ENCODE results near the gene CRYBA2. TPM values are rescaled to one million over a fixed set of nuclear protein-coding genes. Genes with fewer than 3 reads are reported as not detected.

Gene CRYBA2
- polyA plus RNA-seq, 3 donors from 2014 or later, result not detected

DNA sequence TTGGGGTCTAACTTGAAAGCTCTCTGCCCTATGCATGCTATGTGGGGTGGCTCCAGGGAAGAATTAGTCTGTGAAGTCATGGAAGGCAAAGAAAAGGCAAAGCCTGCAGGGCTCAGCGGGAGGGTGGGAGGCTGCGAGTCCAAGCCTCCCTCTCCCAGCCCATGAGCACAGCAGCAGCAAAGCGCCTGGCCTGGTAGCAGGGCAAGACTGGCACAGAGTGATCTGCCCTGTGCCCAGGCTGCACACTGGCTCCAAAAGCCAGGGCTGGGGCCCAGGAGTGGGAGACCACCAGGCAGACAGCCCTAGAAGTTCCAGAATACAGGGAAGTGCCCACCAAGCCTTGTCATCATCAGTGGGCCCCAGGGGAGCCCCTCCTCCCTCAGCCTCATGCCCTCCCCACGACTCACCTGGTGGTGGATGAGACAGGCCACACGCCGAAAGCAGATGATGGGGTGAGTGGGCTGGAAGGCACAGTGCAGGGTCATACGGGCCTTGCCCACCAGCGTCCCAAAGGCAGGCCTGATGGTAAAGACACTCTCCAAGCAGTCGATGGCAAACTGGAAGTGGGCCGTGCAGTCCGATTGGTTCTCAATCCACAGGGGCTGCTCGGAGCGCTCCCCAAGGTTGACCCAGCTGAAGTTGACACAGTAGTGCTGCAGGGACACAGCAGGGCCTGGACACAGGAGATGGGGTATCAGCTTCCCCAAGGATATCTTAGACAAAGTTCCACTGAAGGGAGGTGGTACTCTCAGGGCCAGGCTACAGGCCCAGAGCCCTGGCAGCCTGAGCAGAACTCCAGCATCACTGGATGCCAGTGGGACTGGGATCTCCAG is 36.0 kb upstream of the CRYBA2 start:
- no peak for DNase-seq
- no peaks in the 10 kb centered on the region for H3K36me3 Mint-ChIP-seq
- H3K27ac Mint-ChIP-seq, result no peak overlapping the region
- H3K4me3 Mint-ChIP-seq, result no peak overlapping the region
- H3K4me1 Mint-ChIP-seq, result no peaks in the 10 kb centered on the region
- peaks cover 5 to 10% (median 8%) of the 10 kb centered on the region in 3 donors for H3K27me3 Mint-ChIP-seq (ENCODE audit: low read depth in 3 of 3)
- H3K9me3 Mint-ChIP-seq, result no peaks in the 10 kb centered on the region

DNA sequence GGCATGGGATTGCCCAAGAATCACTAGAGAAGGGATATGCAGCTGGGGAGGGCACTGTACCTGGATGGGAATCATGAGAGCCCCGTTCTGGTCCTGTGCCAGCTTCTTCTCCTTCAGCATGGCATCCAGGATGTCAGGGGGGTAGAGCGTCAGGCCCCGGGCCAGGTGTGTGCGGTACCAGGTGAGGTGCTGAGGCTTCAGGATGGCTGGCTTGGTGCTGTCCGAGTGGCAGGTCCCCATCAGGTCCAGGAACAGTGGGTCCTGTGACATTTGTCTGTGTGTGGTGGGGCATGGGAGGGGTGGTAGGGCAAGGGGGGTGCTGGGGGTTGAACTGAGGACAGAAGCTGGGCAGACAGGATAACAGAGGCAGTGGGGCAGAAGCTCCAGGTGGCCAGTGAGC is 34.9 kb upstream of the CRYBA2 start:
- no peaks in the 10 kb centered on the region for H3K36me3 Mint-ChIP-seq
- no peaks in the 10 kb centered on the region for H3K9me3 Mint-ChIP-seq
- H3K27me3 Mint-ChIP-seq (ENCODE audit: low read depth in 3 of 3), result peaks cover 5 to 8% (median 5%) of the 10 kb centered on the region in 3 donors
- H3K4me3 Mint-ChIP-seq, result no peak overlapping the region
- no peak for DNase-seq
- H3K27ac Mint-ChIP-seq, result no peak overlapping the region
- H3K4me1 Mint-ChIP-seq, result no peaks in the 10 kb centered on the region

DNA sequence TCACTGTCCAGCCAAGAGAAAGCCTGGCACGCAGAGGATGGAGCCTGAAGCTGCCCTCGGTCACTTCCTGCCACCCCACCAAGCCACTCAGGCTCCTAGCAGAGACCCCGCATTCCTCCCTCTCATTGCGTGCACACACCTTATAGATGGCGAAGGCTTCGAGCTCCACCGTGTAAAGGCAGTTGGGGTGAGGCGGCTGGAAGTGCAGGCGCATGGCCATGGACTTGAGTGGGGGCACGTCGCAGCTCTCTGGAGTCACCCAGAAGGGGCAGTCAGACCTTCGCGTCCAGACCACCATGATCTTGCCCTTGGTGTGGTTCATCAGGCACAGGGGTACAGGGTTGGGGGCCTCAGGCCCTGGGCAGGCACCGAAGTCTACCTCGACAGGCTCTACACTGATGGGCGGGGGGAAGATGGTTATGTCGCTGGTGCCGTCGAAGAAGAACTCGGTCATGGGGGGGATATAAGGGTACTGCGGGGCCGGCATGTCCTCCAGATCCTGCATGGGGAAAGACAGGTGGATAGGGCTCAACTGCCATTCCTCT is 34.4 kb upstream of the CRYBA2 start:
- peaks cover 5 to 8% (median 7%) of the 10 kb centered on the region in 3 donors for H3K27me3 Mint-ChIP-seq (ENCODE audit: low read depth in 3 of 3)

DNA sequence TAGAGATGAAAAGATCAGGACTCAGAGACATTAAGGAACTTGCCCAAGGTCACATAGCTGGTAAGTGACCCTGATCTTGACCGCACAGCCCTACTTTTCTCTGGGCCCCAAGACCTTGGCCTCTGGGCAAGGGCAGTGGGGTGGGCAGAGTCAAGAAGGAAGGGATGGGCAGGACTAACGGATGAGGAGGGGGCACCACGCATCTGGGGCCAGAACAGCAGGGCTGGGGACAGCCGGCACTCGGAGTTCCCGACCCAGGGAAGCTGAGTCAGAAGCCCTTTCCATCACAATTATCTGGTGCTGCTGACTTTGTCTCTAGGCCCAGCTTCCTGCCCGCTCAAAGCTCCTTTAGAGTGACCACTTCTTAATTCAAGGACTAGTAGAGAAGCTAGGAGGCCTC is 33.7 kb upstream of the CRYBA2 start:
- H3K4me1 Mint-ChIP-seq, result no peaks in the 10 kb centered on the region
- H3K27me3 Mint-ChIP-seq (ENCODE audit: low read depth in 3 of 3), result peaks cover 5 to 8% (median 7%) of the 10 kb centered on the region in 3 donors
- no peak for DNase-seq
- no peaks in the 10 kb centered on the region for H3K36me3 Mint-ChIP-seq
- no peak overlapping the region for H3K4me3 Mint-ChIP-seq
- H3K9me3 Mint-ChIP-seq, result no peaks in the 10 kb centered on the region
- H3K27ac Mint-ChIP-seq, result no peak overlapping the region

More for the DNA sequence above, 34.4 kb upstream of the CRYBA2 start:
- Mint-ChIP-seq H3K9me3 (no peaks in the 10 kb centered on the region), H3K4me1 (no peaks in the 10 kb centered on the region), H3K27ac (no peak overlapping the region), H3K4me3 (no peak overlapping the region), H3K36me3 (no peaks in the 10 kb centered on the region)
- DNase-seq, result no peak

DNA sequence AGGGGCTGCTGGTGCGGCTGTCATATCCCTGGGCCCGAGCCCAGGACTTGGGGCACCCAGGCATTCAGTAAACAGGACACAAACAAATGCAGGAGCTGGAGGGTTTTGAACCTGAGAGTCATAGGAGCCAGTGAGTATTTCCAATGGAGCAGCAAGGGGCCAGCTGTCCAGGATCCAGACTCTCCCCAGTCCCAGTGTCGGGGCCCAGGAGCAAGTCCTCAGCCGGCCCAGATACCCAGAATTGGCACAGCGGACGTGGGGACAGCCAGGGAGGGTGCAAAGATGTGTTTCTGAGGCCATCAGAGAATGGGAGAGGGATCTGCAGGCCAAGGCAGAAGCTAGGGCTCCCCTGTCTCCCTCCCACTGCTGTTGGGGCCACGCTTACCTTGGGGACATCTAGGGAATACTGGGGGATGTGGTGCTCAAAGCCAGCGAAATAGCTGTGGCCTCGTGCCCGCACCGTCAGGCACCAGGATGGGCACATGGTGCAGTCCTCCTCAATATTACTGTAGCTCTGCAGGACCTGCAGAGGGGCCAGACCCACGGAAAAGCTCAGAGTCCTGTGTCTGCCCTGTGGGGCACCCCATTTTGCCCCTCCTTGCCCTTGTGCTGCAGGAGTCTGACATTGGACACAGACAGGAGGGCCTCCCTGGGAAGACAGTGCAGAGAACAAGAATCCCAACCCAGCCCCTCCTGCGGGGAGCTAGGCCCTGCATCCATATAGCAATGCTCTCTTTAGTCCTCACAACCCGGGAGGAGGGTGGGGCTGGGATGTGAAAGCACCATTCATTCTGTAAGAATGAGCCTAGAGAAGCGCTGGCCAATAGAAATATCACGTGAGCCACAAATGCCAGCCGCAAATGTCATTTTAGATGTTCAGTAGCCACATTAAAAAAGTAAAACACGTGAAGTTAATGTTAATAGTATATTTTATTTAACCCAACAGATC is 32.7 kb upstream of the CRYBA2 start:
- peaks cover 5 to 10% (median 6%) of the 10 kb centered on the region in 3 donors for H3K27me3 Mint-ChIP-seq (ENCODE audit: low read depth in 3 of 3)

DNA sequence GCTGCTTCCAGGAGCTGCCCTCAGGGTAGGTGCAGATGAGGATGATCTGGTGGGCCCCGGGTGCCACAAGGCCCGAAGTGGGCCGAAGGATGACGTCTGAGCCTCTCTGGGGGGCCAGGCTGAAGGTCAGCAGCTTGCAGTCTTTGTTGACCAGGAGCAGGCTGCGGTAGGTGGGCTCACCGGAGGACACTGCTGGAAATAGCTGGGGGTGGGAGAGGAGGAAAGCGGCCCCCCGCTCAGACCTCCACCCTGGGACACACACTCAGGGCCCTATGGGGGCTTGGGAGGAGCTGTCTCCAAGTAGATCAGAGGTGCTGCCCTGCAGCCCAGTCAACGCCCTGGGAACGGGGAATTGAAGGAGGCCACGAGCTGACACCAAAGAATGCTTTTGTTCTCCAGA is 30.8 kb upstream of the CRYBA2 start:
- Mint-ChIP-seq H3K4me3 (no peak overlapping the region), H3K4me1 (no peaks in the 10 kb centered on the region), H3K36me3 (no peaks in the 10 kb centered on the region), H3K27ac (no peak overlapping the region), H3K9me3 (no peaks in the 10 kb centered on the region), H3K27me3 (ENCODE audit: low read depth in 3 of 3) (peaks cover 0 to 11% (median 6%) of the 10 kb centered on the region in 3 donors)
- no peak for DNase-seq

More for the DNA sequence above, 32.7 kb upstream of the CRYBA2 start:
- Mint-ChIP-seq H3K36me3 (no peaks in the 10 kb centered on the region), H3K27ac (no peak overlapping the region), H3K9me3 (no peaks in the 10 kb centered on the region), H3K4me3 (no peak overlapping the region), H3K4me1 (no peaks in the 10 kb centered on the region)
- no peak for DNase-seq

DNA sequence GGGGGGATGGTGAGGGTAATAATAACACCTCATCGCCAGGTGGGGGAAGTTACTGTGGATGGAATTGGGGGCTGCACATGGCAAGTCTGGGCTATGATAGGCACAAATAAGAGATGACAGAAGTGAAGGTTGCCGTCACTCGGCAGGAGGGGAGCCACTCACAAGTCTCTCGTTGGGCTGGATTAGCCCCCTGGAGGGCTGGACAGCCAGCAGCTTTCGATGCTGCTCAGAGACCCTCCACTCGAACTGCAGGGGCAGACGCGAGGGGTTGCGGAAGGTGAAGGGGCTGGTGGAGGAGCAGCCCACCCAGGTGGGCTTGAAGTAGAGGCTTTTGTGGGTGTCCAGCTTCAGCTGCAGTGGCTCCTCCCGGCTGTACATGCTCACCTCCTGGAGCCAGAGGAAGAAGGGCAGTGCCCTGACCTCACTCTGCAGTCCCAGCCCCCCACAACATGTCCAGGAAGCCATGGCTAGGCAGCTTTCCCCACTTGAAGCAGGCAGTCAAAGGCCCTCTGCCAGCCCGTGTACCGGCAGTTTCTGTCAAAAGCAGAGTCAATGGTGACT is 29.9 kb upstream of the CRYBA2 start:
- no peak overlapping the region for H3K4me3 Mint-ChIP-seq
- H3K36me3 Mint-ChIP-seq, result no peaks in the 10 kb centered on the region
- H3K9me3 Mint-ChIP-seq, result no peaks in the 10 kb centered on the region
- H3K4me1 Mint-ChIP-seq, result no peaks in the 10 kb centered on the region
- H3K27me3 Mint-ChIP-seq (ENCODE audit: low read depth in 3 of 3), result peaks cover 0 to 11% (median 6%) of the 10 kb centered on the region in 3 donors
- no peak for DNase-seq
- H3K27ac Mint-ChIP-seq, result no peak overlapping the region

DNA sequence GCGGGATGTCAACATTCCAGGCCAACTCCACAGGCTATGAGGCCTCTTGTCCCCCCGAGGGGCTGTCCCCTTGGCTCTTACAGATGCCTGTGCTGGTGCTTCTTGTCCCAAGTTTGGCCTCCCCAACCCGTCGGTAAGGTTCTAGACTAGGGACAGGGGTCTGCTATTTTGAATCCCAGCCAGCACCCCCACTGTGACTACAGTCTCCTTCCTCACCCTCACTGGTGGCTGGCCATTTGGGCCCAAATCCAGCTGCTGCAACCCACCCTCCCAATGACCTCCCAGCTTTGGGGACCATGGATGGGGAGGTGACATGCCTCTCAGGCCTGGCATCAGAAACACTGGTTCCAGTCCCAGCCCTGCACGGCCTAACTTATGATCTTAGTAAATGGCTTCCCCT is 29.4 kb upstream of the CRYBA2 start:
- Mint-ChIP-seq H3K4me1 (no peaks in the 10 kb centered on the region), H3K27me3 (ENCODE audit: low read depth in 3 of 3) (peaks cover 0 to 7% (median 5%) of the 10 kb centered on the region in 3 donors), H3K27ac (no peak overlapping the region), H3K36me3 (no peaks in the 10 kb centered on the region), H3K9me3 (no peaks in the 10 kb centered on the region), H3K4me3 (no peak overlapping the region)
- no peak for DNase-seq

DNA sequence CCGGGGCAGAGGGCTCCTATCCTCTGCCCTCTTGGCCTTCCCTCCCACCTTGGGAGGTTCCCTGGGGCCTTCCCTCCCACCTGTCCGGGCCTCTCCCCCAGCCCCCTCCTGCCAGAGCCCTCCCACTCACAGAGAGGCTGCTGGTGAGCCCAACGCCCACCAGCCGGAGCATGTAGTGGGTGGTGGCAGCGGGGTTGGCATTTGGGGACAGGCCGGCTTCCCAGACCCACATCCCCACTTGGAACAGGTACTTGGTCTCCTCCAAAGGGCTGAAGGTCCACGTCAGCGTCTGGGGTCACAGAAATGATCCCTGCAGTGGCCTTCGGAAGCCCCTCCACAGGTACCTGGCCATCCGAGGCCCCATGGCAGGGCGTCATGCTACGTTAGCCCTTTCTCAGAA is 28.8 kb upstream of the CRYBA2 start:
- no peak for DNase-seq
- H3K4me1 Mint-ChIP-seq, result no peaks in the 10 kb centered on the region
- H3K27ac Mint-ChIP-seq, result no peak overlapping the region
- no peaks in the 10 kb centered on the region for H3K9me3 Mint-ChIP-seq
- H3K36me3 Mint-ChIP-seq, result no peaks in the 10 kb centered on the region
- no peak overlapping the region for H3K4me3 Mint-ChIP-seq
- H3K27me3 Mint-ChIP-seq (ENCODE audit: low read depth in 3 of 3), result peaks cover 0 to 9% (median 2%) of the 10 kb centered on the region in 3 donors

DNA sequence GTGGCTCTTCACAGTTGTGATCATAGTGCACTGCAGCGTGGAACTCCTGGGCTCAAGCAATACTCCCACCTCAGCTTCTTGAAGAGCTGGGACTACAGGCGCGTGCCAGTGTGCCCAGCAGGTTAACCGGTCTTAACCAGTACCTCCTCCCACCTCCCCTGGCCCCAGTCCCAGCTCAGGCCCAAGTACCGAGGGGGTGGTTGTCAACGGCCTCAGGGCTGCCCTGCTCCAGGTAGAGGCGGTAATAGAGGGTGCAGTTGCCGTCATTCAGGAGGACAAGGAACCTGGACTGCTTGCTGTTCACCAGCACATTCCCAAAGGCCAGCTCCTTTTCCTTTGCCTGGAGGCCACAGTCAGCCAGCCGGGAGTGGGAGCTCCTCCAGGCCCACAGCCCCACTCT is 28.4 kb upstream of the CRYBA2 start:
- DNase-seq, result no peak
- peaks cover 2 to 9% (median 2%) of the 10 kb centered on the region in 3 donors for H3K27me3 Mint-ChIP-seq (ENCODE audit: low read depth in 3 of 3)
- H3K4me3 Mint-ChIP-seq, result no peak overlapping the region
- H3K36me3 Mint-ChIP-seq, result no peaks in the 10 kb centered on the region
- H3K9me3 Mint-ChIP-seq, result no peaks in the 10 kb centered on the region
- no peak overlapping the region for H3K27ac Mint-ChIP-seq
- H3K4me1 Mint-ChIP-seq, result no peaks in the 10 kb centered on the region

DNA sequence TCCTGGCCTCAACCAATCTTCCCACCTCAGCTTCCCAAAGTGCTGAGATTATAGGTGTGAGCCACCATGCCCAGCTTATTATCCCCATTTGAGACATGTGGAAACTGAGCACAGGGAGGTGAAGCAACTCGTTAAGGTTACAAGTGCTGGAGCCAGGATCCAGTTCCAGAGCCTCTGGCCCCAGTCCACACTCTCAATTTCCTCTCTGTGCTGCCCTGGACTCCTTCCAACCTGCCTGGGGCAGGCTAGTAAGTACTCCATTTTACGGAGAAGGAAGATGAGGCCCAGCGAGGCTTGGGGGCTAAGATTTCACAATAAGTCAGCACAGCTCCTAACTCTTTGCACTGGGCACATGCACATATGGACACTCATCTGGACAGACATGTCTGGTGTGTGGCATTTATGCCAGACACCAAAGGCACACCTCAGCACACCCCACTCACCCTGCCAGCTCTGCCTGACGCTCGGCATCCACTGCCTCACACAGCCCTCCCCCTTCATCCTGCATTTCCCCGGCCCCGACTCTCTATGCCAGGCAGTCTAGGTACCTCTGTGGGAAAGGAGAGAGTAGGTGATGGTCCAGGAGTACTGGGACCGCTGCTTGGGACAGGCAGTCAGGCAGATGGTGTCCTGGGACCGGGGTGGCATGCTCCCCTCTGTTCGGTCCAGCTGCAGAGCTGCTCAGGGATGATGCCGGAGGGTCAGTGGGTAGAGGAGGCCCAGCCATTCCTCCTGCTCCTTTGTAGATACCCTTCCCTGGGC is 27.6 kb upstream of the CRYBA2 start:
- H3K4me3 Mint-ChIP-seq, result no peak overlapping the region
- no peaks in the 10 kb centered on the region for H3K9me3 Mint-ChIP-seq
- no peak for DNase-seq
- no peaks in the 10 kb centered on the region for H3K4me1 Mint-ChIP-seq
- H3K27ac Mint-ChIP-seq, result no peak overlapping the region
- peaks cover 2 to 9% (median 4%) of the 10 kb centered on the region in 3 donors for H3K27me3 Mint-ChIP-seq (ENCODE audit: low read depth in 3 of 3)
- H3K36me3 Mint-ChIP-seq, result no peaks in the 10 kb centered on the region

DNA sequence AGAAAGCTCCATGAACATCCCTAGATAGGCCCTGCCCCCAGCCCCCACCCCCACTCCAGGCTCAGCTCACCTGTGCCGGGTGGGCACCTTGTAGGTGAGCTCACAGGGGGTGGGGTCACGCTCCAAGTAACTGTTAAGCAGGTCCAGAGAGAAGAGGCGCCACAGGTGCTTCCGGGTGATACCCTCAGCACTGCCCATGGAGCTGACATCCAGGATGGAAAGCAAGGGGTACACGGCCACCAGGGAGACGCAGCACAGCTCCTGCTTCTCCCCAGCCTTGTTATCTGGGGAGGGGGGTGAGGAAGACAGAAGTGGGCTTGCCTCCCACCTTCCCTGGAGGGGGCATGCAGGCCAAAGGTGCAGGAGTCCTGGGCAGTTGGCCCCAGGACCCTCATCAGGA is 26.2 kb upstream of the CRYBA2 start:
- Mint-ChIP-seq H3K4me3 (no peak overlapping the region), H3K4me1 (no peaks in the 10 kb centered on the region), H3K27me3 (ENCODE audit: low read depth in 3 of 3) (peaks cover 3 to 8% (median 6%) of the 10 kb centered on the region in 3 donors), H3K36me3 (no peaks in the 10 kb centered on the region), H3K27ac (no peak overlapping the region), H3K9me3 (no peaks in the 10 kb centered on the region)
- DNase-seq, result no peak

DNA sequence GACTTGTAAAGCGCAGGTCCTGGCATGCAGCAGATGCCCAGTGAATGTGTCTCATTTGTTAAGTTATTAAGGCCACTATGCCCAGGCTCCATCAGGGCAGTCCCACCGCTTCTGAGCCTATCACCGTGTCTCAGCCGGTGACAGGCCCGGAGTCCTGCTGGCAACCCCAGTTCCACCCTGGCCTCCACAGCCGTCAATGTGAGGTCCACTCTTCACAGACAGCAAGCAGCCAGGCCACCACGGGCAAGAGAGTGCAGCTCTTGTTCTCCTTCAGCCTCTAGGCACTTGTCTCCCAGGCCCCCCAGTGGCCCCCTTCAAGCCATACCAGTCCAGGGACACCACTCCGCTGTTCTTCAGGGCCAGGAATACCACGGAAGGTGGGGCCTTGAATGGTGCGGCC is 25.5 kb upstream of the CRYBA2 start:
- DNase-seq, result no peak
- Mint-ChIP-seq H3K36me3 (no peaks in the 10 kb centered on the region), H3K9me3 (no peaks in the 10 kb centered on the region), H3K27ac (no peak overlapping the region), H3K4me1 (no peaks in the 10 kb centered on the region), H3K27me3 (ENCODE audit: low read depth in 3 of 3) (peaks cover 3 to 8% (median 7%) of the 10 kb centered on the region in 3 donors), H3K4me3 (no peak overlapping the region)
